Measurements from ENCODE around the gene ING4.

The ING4 gene

GRCh38 chr12:6643569-6644256 is 19.2 kb downstream of the ING4 start:
- TF ChIP-seq CTCF (conservative IDR thresholded peaks at IDR 0.05): no peak

GRCh38 chr12:6641131-6641530 is 21.8 kb downstream of the ING4 start:
- TF ChIP-seq CTCF (conservative IDR thresholded peaks at IDR 0.05): no peak
- no peak overlapping the region for H3K27ac ChIP-seq

More at GRCh38 chr12:6643569-6644256, 19.2 kb downstream of the ING4 start:
- no peak overlapping the region for H3K27ac ChIP-seq

- TF ChIP-seq CTCF (conservative IDR thresholded peaks at IDR 0.05): no peak
- H3K27ac ChIP-seq: no peak overlapping the region
Observed at GRCh38 chr12:6640497-6640896, 22.4 kb downstream of the ING4 start.

- no peak overlapping the region for H3K27ac ChIP-seq
- no peak for TF ChIP-seq CTCF (conservative IDR thresholded peaks at IDR 0.05)
Observed at GRCh38 chr12:6639151-6639801, 23.6 kb downstream of the ING4 start.

- no peak for TF ChIP-seq CTCF (conservative IDR thresholded peaks at IDR 0.05)
Observed at GRCh38 chr12:6638305-6638704, 24.6 kb downstream of the ING4 start.

GRCh38 chr12:6635856-6636531 is 26.9 kb downstream of the ING4 start, which contains the start of gene LPAR5:
Gene LPAR5 (minus strand): TSS chr12:6635959. CDS start chr12:6621248, 14,711 bp downstream.
- H3K27ac ChIP-seq: no peak within 1 kb of the TSS
- TF ChIP-seq CTCF (conservative IDR thresholded peaks at IDR 0.05): no peak

More at GRCh38 chr12:6638305-6638704, 24.6 kb downstream of the ING4 start:
- no peak overlapping the region for H3K27ac ChIP-seq

- no peak for TF ChIP-seq CTCF (conservative IDR thresholded peaks at IDR 0.05)
- no peak overlapping the region for H3K27ac ChIP-seq
Observed at GRCh38 chr12:6635375-6635855, 27.5 kb downstream of the ING4 start.
